Kidney epithelial cell (primary cell): ENCODE measurements around the gene ACTG2. TPM values are rescaled to one million over a fixed set of nuclear protein-coding genes. Genes with fewer than 3 reads are reported as not detected.

Experiments
- DNase-seq: peaks from one replicate; pipeline ENCODE4 v3.0.0-alpha.2; 2010; ENCODE audit warnings: low read depth
- H3K27me3 ChIP-seq: 2 replicates; pipeline ENCODE4 v1.6.0; 2011; ENCODE audit warnings: low read length; ENCODE audit not compliant: control insufficient read depth, insufficient read depth
- H3K36me3 ChIP-seq: 2 replicates; pipeline ENCODE4 v1.5.1; 2011; ENCODE audit warnings: low read length; ENCODE audit not compliant: control insufficient read depth, insufficient read depth
- H3K4me3 ChIP-seq: 2 replicates; pipeline ENCODE4 v1.5.1; 2011; ENCODE audit warnings: low read depth, mild to moderate bottlenecking, control low read depth, low read length
- CTCF ChIP-seq: IDR thresholded peaks from 2 replicates; pipeline ENCODE4 v1.5.1; 2011; ENCODE audit warnings: mild to moderate bottlenecking, moderate library complexity, low read length, control low read depth, inconsistent platforms; ENCODE audit not compliant: insufficient read depth, poor library complexity, severe bottlenecking
- total RNA-seq: library from RNA; depleted of rRNA; stranded (reverse); fragments of >200 nt; gene quantifications from 2 replicates; pipeline ENCODE4 v1.2.3, GENCODE V29; 2015

The ACTG2 gene
- total RNA-seq, 1 donor from 2014 or later: 2.1 TPM

GRCh38 chr2:73965053-73965452 lies 72.2 kb downstream of the ACTG2 start:
- H3K27me3 ChIP-seq: no peaks in the 10 kb centered on the region
- no peak for DNase-seq
- H3K4me3 ChIP-seq: no peak overlapping the region
- no peak for TF ChIP-seq CTCF
- H3K36me3 ChIP-seq: no peaks in the 10 kb centered on the region

- Histone ChIP-seq H3K36me3 (no peaks in the 10 kb centered on the region), H3K27me3 (no peaks in the 10 kb centered on the region), H3K4me3 (no peak overlapping the region)
- no peak for TF ChIP-seq CTCF
- no peak for DNase-seq
Measured at GRCh38 chr2:73968357-73968937, 75.6 kb downstream of the ACTG2 start.

GRCh38 chr2:73969356-73969755 lies 76.5 kb downstream of the ACTG2 start:
- Histone ChIP-seq H3K4me3 (no peak overlapping the region), H3K27me3 (no peaks in the 10 kb centered on the region), H3K36me3 (no peaks in the 10 kb centered on the region)
- TF ChIP-seq CTCF: no peak
- no peak for DNase-seq

Other genes with a start within 250 kb of the ACTG2 start
- 40.1 and 86.8 TPM in 2 replicates for gene TPRKB, start 155.7 kb upstream of the ACTG2 start, total RNA-seq
- gene DUSP11, start 112.9 kb upstream of the ACTG2 start, total RNA-seq: 29.8 and 30.2 TPM in 2 replicates
- gene C2orf78, start 108.8 kb upstream of the ACTG2 start, total RNA-seq: not detected in 2 replicates
- 34.0 and 42.5 TPM in 2 replicates for gene STAMBP, start 64.0 kb upstream of the ACTG2 start, total RNA-seq
- 66.8 and 71.3 TPM in 2 replicates for gene DGUOK, start 33.9 kb downstream of the ACTG2 start, total RNA-seq
- 11.0 and 13.7 TPM in 2 replicates for gene TET3, start 91.9 kb downstream of the ACTG2 start, total RNA-seq